Measurements from ENCODE around the gene NXPE4. TPM values are rescaled to one million over a fixed set of nuclear protein-coding genes. Genes with fewer than 3 reads are reported as not detected.
"Not testable (repeated sequence)": the region's sequence is repeated elsewhere in the genome, so short reads cannot be mapped to it uniquely, and the experiment has no call there.

The NXPE4 gene
- total and polyA plus RNA-seq, 9 donors = 0.35 TPM; not detected in 8

- peaks cover 0 to 7% of the 10 kb centered on the region in 2 donors for H3K9me3 ChIP-seq
- intact Hi-C loops (cut with DNase I) = no loop called here
- no peaks in the 10 kb centered on the region for H3K4me1 ChIP-seq (ENCODE audit: insufficient read depth)
- no peak for DNase-seq
- H3K4me3 ChIP-seq = no peak overlapping the region
- H3K27ac ChIP-seq = no peak overlapping the region
- 83 to 92% (median 85%) methylated on average over 18 of the region's 18 CpGs for WGBS, 3 donors
- no peak for TF ChIP-seq EP300 (IDR thresholded peaks at IDR 0.05)
- H3K36me3 ChIP-seq = no peaks in the 10 kb centered on the region
- H3K27me3 ChIP-seq = no peaks in the 10 kb centered on the region
Observed at GRCh38 chr11:114610984-114611944, 15.7 kb upstream of the NXPE4 start.

DNA sequence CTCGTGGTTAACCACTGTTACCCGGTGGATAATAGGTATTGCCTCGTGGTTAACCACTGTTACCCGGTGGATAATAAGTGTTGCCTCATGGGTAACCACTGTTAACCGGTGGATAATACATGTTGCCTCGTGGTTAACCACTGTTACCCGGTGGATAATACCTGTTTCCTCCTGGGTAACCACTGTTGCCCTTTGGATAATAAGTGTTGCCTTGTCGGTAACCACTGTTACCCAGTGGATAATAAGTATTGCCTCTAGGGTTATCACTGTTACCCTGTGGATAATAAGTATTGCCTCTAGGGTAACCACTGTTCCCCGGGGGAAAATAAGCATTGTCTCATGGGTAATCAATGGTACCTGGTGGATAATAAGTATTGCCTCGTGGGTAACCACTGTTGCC is 15.0 kb upstream of the NXPE4 start:
- H3K9me3 ChIP-seq = peaks cover 0 to 7% of the 10 kb centered on the region in 2 donors
- no peaks in the 10 kb centered on the region for H3K27me3 ChIP-seq
- H3K27ac ChIP-seq = no peak overlapping the region
- H3K4me1 ChIP-seq (ENCODE audit: insufficient read depth) = no peaks in the 10 kb centered on the region
- 88 to 94% (median 92%) methylated on average over 10 of the region's 10 CpGs for WGBS, 3 donors
- intact Hi-C loops (cut with DNase I) = no loop called here
- H3K36me3 ChIP-seq = no peaks in the 10 kb centered on the region
- TF ChIP-seq EP300 (IDR thresholded peaks at IDR 0.05) = no peak
- H3K4me3 ChIP-seq = no peak overlapping the region
- no peak for DNase-seq

- Histone ChIP-seq H3K36me3 (no peaks in the 10 kb centered on the region), H3K9me3 (peaks cover 0 to 7% of the 10 kb centered on the region in 2 donors), H3K27me3 (no peaks in the 10 kb centered on the region), H3K4me3 (no peak overlapping the region), H3K4me1 (ENCODE audit: insufficient read depth) (no peaks in the 10 kb centered on the region), H3K27ac (no peak overlapping the region)
- intact Hi-C loops (cut with DNase I) = no loop called here
- 91 to 93% (median 92%) methylated on average over 9 of the region's 9 CpGs for WGBS, 3 donors
- DNase-seq = no peak
- TF ChIP-seq, protein P1, sequence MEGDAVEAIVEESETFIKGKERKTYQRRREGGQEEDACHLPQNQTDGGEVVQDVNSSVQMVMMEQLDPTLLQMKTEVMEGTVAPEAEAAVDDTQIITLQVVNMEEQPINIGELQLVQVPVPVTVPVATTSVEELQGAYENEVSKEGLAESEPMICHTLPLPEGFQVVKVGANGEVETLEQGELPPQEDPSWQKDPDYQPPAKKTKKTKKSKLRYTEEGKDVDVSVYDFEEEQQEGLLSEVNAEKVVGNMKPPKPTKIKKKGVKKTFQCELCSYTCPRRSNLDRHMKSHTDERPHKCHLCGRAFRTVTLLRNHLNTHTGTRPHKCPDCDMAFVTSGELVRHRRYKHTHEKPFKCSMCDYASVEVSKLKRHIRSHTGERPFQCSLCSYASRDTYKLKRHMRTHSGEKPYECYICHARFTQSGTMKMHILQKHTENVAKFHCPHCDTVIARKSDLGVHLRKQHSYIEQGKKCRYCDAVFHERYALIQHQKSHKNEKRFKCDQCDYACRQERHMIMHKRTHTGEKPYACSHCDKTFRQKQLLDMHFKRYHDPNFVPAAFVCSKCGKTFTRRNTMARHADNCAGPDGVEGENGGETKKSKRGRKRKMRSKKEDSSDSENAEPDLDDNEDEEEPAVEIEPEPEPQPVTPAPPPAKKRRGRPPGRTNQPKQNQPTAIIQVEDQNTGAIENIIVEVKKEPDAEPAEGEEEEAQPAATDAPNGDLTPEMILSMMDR (IDR thresholded peaks at IDR 0.05) = no peak
- TF ChIP-seq EP300 (IDR thresholded peaks at IDR 0.05) (no peak), POLR2A (IDR thresholded peaks at IDR 0.05) (no peak)
Observed at GRCh38 chr11:114609429-114609828, 13.8 kb upstream of the NXPE4 start.

GRCh38 chr11:114608605-114609004 is 13.0 kb upstream of the NXPE4 start:
- H3K27ac ChIP-seq; DNase-seq; intact Hi-C loops (cut with DNase I); H3K4me3 ChIP-seq; H3K36me3 ChIP-seq; H3K27me3 ChIP-seq; H3K9me3 ChIP-seq; H3K4me1 ChIP-seq (ENCODE audit: insufficient read depth): not testable (repeated sequence)
- 84 to 89% (median 88%) methylated on average over 9 of the region's 9 CpGs for WGBS, 3 donors

- Histone ChIP-seq H3K27me3 (no peaks in the 10 kb centered on the region), H3K4me3 (no peak overlapping the region), H3K9me3 (peaks cover 0 to 7% of the 10 kb centered on the region in 2 donors), H3K4me1 (ENCODE audit: insufficient read depth) (no peaks in the 10 kb centered on the region), H3K36me3 (no peaks in the 10 kb centered on the region), H3K27ac (no peak overlapping the region)
- intact Hi-C loops (cut with DNase I) = no loop called here
- 89 to 92% (median 90%) methylated on average over 11 of the region's 11 CpGs for WGBS, 3 donors
- DNase-seq = no peak
- TF ChIP-seq, protein P1 (IDR thresholded peaks at IDR 0.05) = no peak
- TF ChIP-seq POLR2A (IDR thresholded peaks at IDR 0.05) (no peak), EP300 (IDR thresholded peaks at IDR 0.05) (no peak)
Observed at GRCh38 chr11:114607753-114608459, 12.3 kb upstream of the NXPE4 start.

DNA sequence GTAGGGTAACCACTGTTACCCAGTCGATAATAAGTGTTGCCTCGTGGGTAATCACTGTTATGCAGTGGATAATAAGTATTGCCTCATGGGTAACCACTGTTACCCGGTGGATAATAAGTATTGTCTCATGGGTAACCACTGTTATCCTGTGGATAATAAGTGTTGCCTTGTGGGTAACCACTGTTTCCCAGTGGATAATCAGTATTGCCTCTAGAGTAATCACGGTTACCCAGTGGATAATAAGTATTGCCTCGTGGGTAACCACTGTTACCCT is 11.2 kb upstream of the NXPE4 start:
- DNase-seq; H3K9me3 ChIP-seq; H3K4me3 ChIP-seq; intact Hi-C loops (cut with DNase I); H3K27me3 ChIP-seq; H3K27ac ChIP-seq; H3K4me1 ChIP-seq (ENCODE audit: insufficient read depth); H3K36me3 ChIP-seq: not testable (repeated sequence)
- WGBS, 3 donors = 92 to 93% (median 93%) methylated on average over 5 of the region's 5 CpGs

All from ovary (tissue), 9 donors.